Measurements from ENCODE around the gene KRT76.

DNA sequence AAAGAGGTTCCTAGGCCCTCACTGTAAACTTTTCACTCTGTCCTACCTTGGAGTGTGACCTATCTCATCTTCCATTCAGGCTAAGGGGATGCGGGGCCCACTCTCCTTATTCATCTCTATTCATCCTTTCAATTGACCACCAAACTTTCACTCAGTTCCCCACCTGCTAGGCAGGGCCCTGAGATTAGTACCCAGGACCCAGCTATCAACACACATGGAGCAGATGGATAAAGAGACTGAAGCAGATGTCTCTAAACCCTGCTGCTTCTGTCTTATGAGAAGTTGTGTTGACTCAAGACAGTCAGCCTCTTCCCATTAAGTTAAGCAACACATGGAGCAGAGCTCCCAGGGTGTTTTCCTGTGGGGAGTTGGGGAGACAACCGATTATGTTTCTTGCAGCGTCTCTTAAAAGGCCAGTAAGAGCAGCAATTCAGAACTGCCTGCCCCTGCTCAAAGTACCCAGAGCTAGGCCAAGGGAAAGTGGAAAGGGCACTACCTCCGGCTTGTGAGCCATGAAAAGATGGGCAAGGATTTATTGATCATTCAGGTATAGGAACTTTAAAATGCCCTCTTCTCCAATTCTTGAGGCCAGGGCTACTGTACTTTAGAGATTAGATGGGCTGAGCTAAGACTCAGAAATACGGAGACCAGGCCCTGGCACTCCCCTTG is 10.7 kb downstream of the KRT76 start:
- TF ChIP-seq POLR2A (IDR thresholded peaks at IDR 0.05) = no peak
- TF ChIP-seq CTCF (IDR thresholded peaks at IDR 0.05) = no peak
- TF ChIP-seq EP300 (IDR thresholded peaks at IDR 0.05) = no peak

Data from tibial nerve (tissue), 4 donors.